GM19240 (cell line): Measurements from ENCODE around the gene RUSC1.
"Not testable (repeated sequence)": the region's sequence is repeated elsewhere in the genome, so short reads cannot be mapped to it uniquely, and the experiment has no call there.

Experiments
- DNase-seq: peaks from one replicate; pipeline ENCODE4 v3.0.0; 2011; ENCODE audit warnings: low spot score; ENCODE audit not compliant: insufficient read length

Gene RUSC1

GRCh38 chr1:155320661-155321617, at the start of gene RUSC1:
Gene RUSC1 (plus strand): TSS chr1:155320894. CDS start chr1:155321774, 880 bp downstream.
- DNase-seq: no peak

GRCh38 chr1:155272466-155273342, 48.0 kb upstream of the RUSC1 start:
- peak; percentile 47 for DNase-seq

- peak; percentile 97 for DNase-seq
Measured at GRCh38 chr1:155273343-155274245, 47.1 kb upstream of the RUSC1 start, which contains the start of gene CLK2. Gene CLK2 (minus strand): TSS chr1:155273504. CDS start chr1:155270977, 2,527 bp downstream.

- DNase-seq: peak; percentile 98
Measured at GRCh38 chr1:155277070-155277901, 43.4 kb upstream of the RUSC1 start, which contains the start of gene HCN3. Gene HCN3 (plus strand): TSS chr1:155277463. CDS start chr1:155277591, 128 bp downstream.

- peak; percentile 65 for DNase-seq
Measured at GRCh38 chr1:155277902-155278688, 42.6 kb upstream of the RUSC1 start.

GRCh38 chr1:155278689-155279160, 42.0 kb upstream of the RUSC1 start:
- no peak for DNase-seq

GRCh38 chr1:155279268-155279667, 41.4 kb upstream of the RUSC1 start:
- DNase-seq: no peak

GRCh38 chr1:155282488-155283091, 38.1 kb upstream of the RUSC1 start:
- no peak for DNase-seq

- DNase-seq: no peak
Measured at GRCh38 chr1:155284476-155284875, 36.2 kb upstream of the RUSC1 start.

GRCh38 chr1:155285063-155285462, 35.6 kb upstream of the RUSC1 start:
- no peak for DNase-seq

- no peak for DNase-seq
Measured at GRCh38 chr1:155285631-155286044, 35.1 kb upstream of the RUSC1 start.

GRCh38 chr1:155286544-155286943, 34.1 kb upstream of the RUSC1 start:
- DNase-seq: no peak

- no peak for DNase-seq
Measured at GRCh38 chr1:155287987-155288543, 32.6 kb upstream of the RUSC1 start.

GRCh38 chr1:155291006-155291405, 29.7 kb upstream of the RUSC1 start:
- DNase-seq: not testable (repeated sequence)

GRCh38 chr1:155293086-155293749, 27.5 kb upstream of the RUSC1 start:
- DNase-seq: no peak

- no peak for DNase-seq
Measured at GRCh38 chr1:155294520-155295182, 26.0 kb upstream of the RUSC1 start.
